Camera-type eye (tissue), 1 donor: ENCODE measurements around the gene SCML2. TPM values are rescaled to one million over a fixed set of nuclear protein-coding genes. Genes with fewer than 3 reads are reported as not detected.

Source experiments
- total RNA-seq: library from RNA; depleted of rRNA; stranded (reverse); fragments of >200 nt; gene quantifications from one replicate; pipeline ENCODE4 v1.2.3, GENCODE V29; 2014

The SCML2 gene
- total RNA-seq: 13.7 TPM

GRCh38 chrX:18354369-18355223, at the start of gene SCML2:
TSS of gene SCML2 (minus strand) at chrX:18354688. CDS start at chrX:18334071, 20,617 bp downstream.

GRCh38 chrX:18220786-18221185, 133.7 kb downstream of the SCML2 start, which contains the start of gene BEND2:
TSS of gene BEND2 (minus strand) at chrX:18220886. CDS start at chrX:18220750, 136 bp downstream.

Other genes with a start within 250 kb of the SCML2 start
- gene BEND2, start 133.8 kb downstream of the SCML2 start, total RNA-seq: 0.27 TPM
- 25.5 TPM for gene CDKL5, start 70.9 kb upstream of the SCML2 start, total RNA-seq